Memory B cell (primary cell): ENCODE results near the gene PDLIM7.

Source experiments
- ATAC-seq: fragments of 150-1000 bp; cut with Tn5 transposase; 2 replicates; pipeline ENCODE4 v1.10.0; 2021; ENCODE audit warnings: low read depth, mild to moderate bottlenecking, moderate library complexity
- DNase-seq, 2 donors: peaks; one replicate each; pipeline ENCODE4 v3.0.0; 2022; ENCODE audit warnings: low spot score in 2 of 2
- H3K27ac Mint-ChIP-seq: one replicate; pipeline ENCODE4 v1.8.0; 2022; ENCODE audit warnings: mild to moderate bottlenecking, moderate library complexity, mixed read lengths
- H3K27me3 Mint-ChIP-seq: one replicate; pipeline ENCODE4 v1.8.0; 2022; ENCODE audit warnings: mixed read lengths
- H3K36me3 Mint-ChIP-seq: one replicate; pipeline ENCODE4 v1.8.0; 2022; ENCODE audit warnings: mild to moderate bottlenecking, mixed read lengths
- H3K4me1 Mint-ChIP-seq: one replicate; pipeline ENCODE4 v1.8.0; 2022; ENCODE audit warnings: mixed read lengths
- H3K4me3 Mint-ChIP-seq: one replicate; pipeline ENCODE4 v1.8.0; 2022; ENCODE audit warnings: mild to moderate bottlenecking, moderate library complexity, mixed read lengths
- H3K9me3 Mint-ChIP-seq: one replicate; pipeline ENCODE4 v1.8.0; 2022; ENCODE audit warnings: mixed read lengths

The PDLIM7 gene

GRCh38 chr5:177459819-177460628, 37.4 kb downstream of the PDLIM7 start:
- peaks cover 4% of the 10 kb centered on the region for H3K4me1 Mint-ChIP-seq
- H3K27me3 Mint-ChIP-seq, result no peaks in the 10 kb centered on the region
- no peaks in the 10 kb centered on the region for H3K36me3 Mint-ChIP-seq
- no peak for ATAC-seq
- DNase-seq, result no peak
- H3K9me3 Mint-ChIP-seq, result no peaks in the 10 kb centered on the region
- no peak overlapping the region for H3K4me3 Mint-ChIP-seq
- H3K27ac Mint-ChIP-seq, result no peak overlapping the region

GRCh38 chr5:177459357-177459756, 38.0 kb downstream of the PDLIM7 start:
- Mint-ChIP-seq H3K36me3 (no peaks in the 10 kb centered on the region), H3K27me3 (no peaks in the 10 kb centered on the region), H3K4me1 (peaks cover 4% of the 10 kb centered on the region), H3K4me3 (no peak overlapping the region), H3K27ac (no peak overlapping the region), H3K9me3 (no peaks in the 10 kb centered on the region)
- DNase-seq (no peak), ATAC-seq (no peak)

GRCh38 chr5:177458912-177459350, 38.5 kb downstream of the PDLIM7 start:
- Mint-ChIP-seq H3K36me3 (no peaks in the 10 kb centered on the region), H3K4me3 (no peak overlapping the region), H3K9me3 (no peaks in the 10 kb centered on the region), H3K27me3 (no peaks in the 10 kb centered on the region), H3K27ac (no peak overlapping the region), H3K4me1 (peaks cover 6% of the 10 kb centered on the region)
- ATAC-seq (no peak), DNase-seq (no peak)

GRCh38 chr5:177457852-177458681, 39.3 kb downstream of the PDLIM7 start:
- Mint-ChIP-seq H3K4me3 (no peak overlapping the region), H3K27ac (peak overlapping the region; percentile 45)

GRCh38 chr5:177456976-177457851, 40.2 kb downstream of the PDLIM7 start:
- no peaks in the 10 kb centered on the region for H3K36me3 Mint-ChIP-seq
- DNase-seq, result peak in 1 of 2 donors; percentile 68
- H3K27ac Mint-ChIP-seq, result peak overlapping the region; percentile 45
- no peak overlapping the region for H3K4me3 Mint-ChIP-seq
- H3K4me1 Mint-ChIP-seq, result peaks cover 9% of the 10 kb centered on the region
- no peaks in the 10 kb centered on the region for H3K27me3 Mint-ChIP-seq
- H3K9me3 Mint-ChIP-seq, result no peaks in the 10 kb centered on the region
- peak; percentile 16 for ATAC-seq

More at GRCh38 chr5:177457852-177458681, 39.3 kb downstream of the PDLIM7 start:
- no peak for ATAC-seq
- Mint-ChIP-seq H3K27me3 (no peaks in the 10 kb centered on the region), H3K36me3 (no peaks in the 10 kb centered on the region), H3K9me3 (no peaks in the 10 kb centered on the region), H3K4me1 (peaks cover 9% of the 10 kb centered on the region)
- DNase-seq, result no peak

GRCh38 chr5:177456591-177456964, 40.8 kb downstream of the PDLIM7 start:
- H3K4me1 Mint-ChIP-seq, result peaks cover 14% of the 10 kb centered on the region
- ATAC-seq, result no peak
- no peaks in the 10 kb centered on the region for H3K9me3 Mint-ChIP-seq
- H3K4me3 Mint-ChIP-seq, result peak overlapping the region; percentile 93
- no peaks in the 10 kb centered on the region for H3K27me3 Mint-ChIP-seq
- no peak for DNase-seq
- H3K27ac Mint-ChIP-seq, result peak overlapping the region; percentile 98
- H3K36me3 Mint-ChIP-seq, result no peaks in the 10 kb centered on the region

GRCh38 chr5:177455661-177456590, 41.5 kb downstream of the PDLIM7 start:
- Mint-ChIP-seq H3K9me3 (no peaks in the 10 kb centered on the region), H3K36me3 (no peaks in the 10 kb centered on the region), H3K27me3 (no peaks in the 10 kb centered on the region), H3K4me1 (peaks cover 15% of the 10 kb centered on the region), H3K4me3 (peak overlapping the region; percentile 93), H3K27ac (peak overlapping the region; percentile 98)
- peak; percentile 93 to 94 for DNase-seq
- peak; percentile 28 for ATAC-seq

GRCh38 chr5:177455036-177455660, 42.3 kb downstream of the PDLIM7 start:
- ATAC-seq (peak; percentile 50), DNase-seq (peak; percentile 97 to 99)
- peak overlapping the region; percentile 93 for H3K4me3 Mint-ChIP-seq
- no peaks in the 10 kb centered on the region for H3K36me3 Mint-ChIP-seq
- H3K27me3 Mint-ChIP-seq, result no peaks in the 10 kb centered on the region
- H3K27ac Mint-ChIP-seq, result peak overlapping the region; percentile 98
- no peaks in the 10 kb centered on the region for H3K9me3 Mint-ChIP-seq
- H3K4me1 Mint-ChIP-seq, result peaks cover 18% of the 10 kb centered on the region

GRCh38 chr5:177454397-177455035, 42.9 kb downstream of the PDLIM7 start:
- Mint-ChIP-seq H3K9me3 (no peaks in the 10 kb centered on the region), H3K4me3 (peak overlapping the region; percentile 93), H3K27ac (peak overlapping the region; percentile 98), H3K27me3 (no peaks in the 10 kb centered on the region), H3K4me1 (peaks cover 18% of the 10 kb centered on the region), H3K36me3 (no peaks in the 10 kb centered on the region)
- DNase-seq, result peak; percentile 99
- peak; percentile 46 for ATAC-seq

GRCh38 chr5:177453852-177454396, 43.5 kb downstream of the PDLIM7 start:
- no peaks in the 10 kb centered on the region for H3K27me3 Mint-ChIP-seq
- peaks cover 18% of the 10 kb centered on the region for H3K4me1 Mint-ChIP-seq
- H3K4me3 Mint-ChIP-seq, result peak overlapping the region; percentile 90
- DNase-seq (peak in 1 of 2 donors; percentile 67), ATAC-seq (peak; percentile 25)
- H3K9me3 Mint-ChIP-seq, result no peaks in the 10 kb centered on the region
- H3K27ac Mint-ChIP-seq, result peak overlapping the region; percentile 98
- H3K36me3 Mint-ChIP-seq, result no peaks in the 10 kb centered on the region

- no peak for DNase-seq
- ATAC-seq, result no peak
- Mint-ChIP-seq H3K4me3 (no peak overlapping the region), H3K36me3 (no peaks in the 10 kb centered on the region), H3K27ac (peak overlapping the region; percentile 98), H3K4me1 (peaks cover 25% of the 10 kb centered on the region), H3K9me3 (no peaks in the 10 kb centered on the region), H3K27me3 (no peaks in the 10 kb centered on the region)
Measured at GRCh38 chr5:177452688-177453638, 44.4 kb downstream of the PDLIM7 start.
